GM12878 (cell line): ENCODE measurements around the gene SPG21. TPM values are rescaled to one million over a fixed set of nuclear protein-coding genes. Genes with fewer than 3 reads are reported as not detected.

Source experiments
- ATAC-seq: fragments of 200-7000 bp; cut with Tn5 transposase; 3 replicates; pipeline ENCODE4 v1.9.1; 2020; ENCODE audit warnings: mild to moderate bottlenecking, moderate library complexity
- BruUV-seq: library from RNA; stranded (reverse); fragments of 400-500 nt; replicated peaks from 2 replicates; lab custom pipeline; 2021; lab: Mats Ljungman, UMichigan
- CTCF ChIA-PET: fragments of 300-600 bp; sonication (Branson Sonifier 250); formaldehyde crosslinking; extraction: SDS; loops from one replicate; lab custom pipeline; 2021; ENCODE audit warnings: inconsistent platforms; lab: Yijun Ruan, JAX
- POLR2A ChIA-PET: fragments of 350-600 bp; formaldehyde crosslinking; extraction: SDS; loops from one replicate; lab custom pipeline; 2021; ENCODE audit warnings: inconsistent platforms; lab: Charles Lee
- RAD21 ChIA-PET: fragments of 300-600 bp; sonication (Branson Sonifier 250); formaldehyde crosslinking; loops from one replicate; lab custom pipeline; 2023; ENCODE audit warnings: antibody characterized with exemption; ENCODE audit not compliant: unreplicated experiment; lab: Charles Lee
- SMC1A ChIA-PET: fragments of 300-600 bp; sonication (Branson Sonifier 250); formaldehyde crosslinking; loops from one replicate; lab custom pipeline; 2023; ENCODE audit not compliant: unreplicated experiment, uncharacterized antibody; lab: Charles Lee
- DNase-seq: peaks from one replicate; pipeline ENCODE4 v3.0.0-alpha.2; 2011; ENCODE audit warnings: low read depth, low spot score
- FAIRE-seq: peaks from 3 replicates; lab custom pipeline; 2011; peaks lifted over from hg19 to GRCh38; lab: Jason Lieb, UNC
- H2AFZ ChIP-seq: 2 replicates; pipeline ENCODE4 v1.6.0; 2011; ENCODE audit warnings: low read depth, low read length, control low read depth; ENCODE audit not compliant: control insufficient read depth
- H3K27ac ChIP-seq: 2 replicates; pipeline ENCODE4 v1.5.1; 2011; ENCODE audit warnings: control low read depth; ENCODE audit not compliant: control insufficient read depth, insufficient read depth
- H3K27me3 ChIP-seq, 2 experiments: replicated peaks in 1 of 2; 2 replicates each; pipeline versions ENCODE4 v1.6.0 to v1.6.1; 2011; ENCODE audit warnings: low read length in 1 of 2; ENCODE audit not compliant: control insufficient read depth in 2 of 2, insufficient read depth in 2 of 2
- H3K36me3 ChIP-seq, 2 experiments: 2 replicates each; pipeline ENCODE4 v1.5.1; 2011; ENCODE audit warnings: low read length in 1 of 2; ENCODE audit not compliant: control insufficient read depth in 2 of 2, insufficient read depth in 2 of 2
- H3K4me1 ChIP-seq: 2 replicates; pipeline ENCODE4 v1.6.1; 2011; ENCODE audit warnings: mild to moderate bottlenecking, low read length, moderate library complexity, mixed read lengths; ENCODE audit not compliant: control insufficient read depth, insufficient read depth
- H3K4me2 ChIP-seq: 2 replicates; pipeline ENCODE4 v1.6.0; 2011; ENCODE audit warnings: control low read depth; ENCODE audit not compliant: control insufficient read depth, insufficient read depth
- H3K4me3 ChIP-seq: fragments of 200-600 bp; sonication (generic); 2 replicates; pipeline ENCODE4 v1.5.1; 2016
- H3K79me2 ChIP-seq: 2 replicates; pipeline ENCODE4 v1.6.0; 2011; ENCODE audit warnings: low read length; ENCODE audit not compliant: control insufficient read depth, insufficient read depth
- H3K9ac ChIP-seq: 2 replicates; pipeline ENCODE4 v1.8.0; 2011; ENCODE audit warnings: low read length, control low read depth, mixed read lengths; ENCODE audit not compliant: control insufficient read depth, insufficient read depth
- H3K9me3 ChIP-seq: replicated peaks from 3 replicates; pipeline ENCODE4 v1.5.1; 2011; ENCODE audit warnings: mild to moderate bottlenecking, low read length; ENCODE audit not compliant: control insufficient read depth, insufficient read depth
- H4K20me1 ChIP-seq: 2 replicates; pipeline ENCODE4 v1.6.0; 2011; ENCODE audit not compliant: control insufficient read depth, insufficient read depth
- CREB1 ChIP-seq: IDR thresholded peaks from 2 replicates; pipeline ENCODE4 v1.6.1; 2012; ENCODE audit warnings: low read depth, mild to moderate bottlenecking, inconsistent platforms
- CTCF ChIP-seq, 3 experiments: IDR thresholded peaks in 2 of 3; conservative IDR thresholded peaks in 1 of 3; 2 replicates each; pipeline ENCODE4 v1.5.1; 2011; ENCODE audit warnings: low read depth in 3 of 3, low read length in 3 of 3, mild to moderate bottlenecking in 3 of 3, control low read depth in 2 of 3, moderate library complexity in 2 of 3, inconsistent platforms in 1 of 3, mixed read lengths in 1 of 3; ENCODE audit not compliant: control insufficient read depth in 2 of 3, insufficient read depth in 1 of 3; ENCODE audit errors: extremely low read depth in 1 of 3
- E2F4 ChIP-seq: IDR thresholded peaks from 2 replicates; pipeline ENCODE4 v1.6.1; 2012; ENCODE audit warnings: low read depth, low read length, improper control_type of control experiment
- NRF1 ChIP-seq: conservative IDR thresholded peaks from 2 replicates; pipeline ENCODE4 v1.6.1; 2011; ENCODE audit warnings: mild to moderate bottlenecking, low read depth, low read length, improper control_type of control experiment
- RAD21 ChIP-seq: IDR thresholded peaks from 2 replicates; pipeline ENCODE4 v1.6.1; 2011; ENCODE audit warnings: mild to moderate bottlenecking, low read depth, low read length, moderate library complexity; ENCODE audit not compliant: insufficient read depth
- SMC3 ChIP-seq: IDR thresholded peaks from 2 replicates; pipeline ENCODE4 v1.6.1; 2011; ENCODE audit warnings: low read length, improper control_type of control experiment, borderline replicate concordance
- TAF1 ChIP-seq: IDR thresholded peaks from 2 replicates; pipeline ENCODE4 v1.6.1; 2011; ENCODE audit warnings: mild to moderate bottlenecking, low read depth, low read length, borderline replicate concordance
- WGBS: methylation state at CpG from one replicate; pipeline ENCODE4 v1.1.6; 2016; ENCODE audit warnings: low lambda C conversion rate; ENCODE audit not compliant: insufficient replicate concordance, insufficient coverage; ENCODE audit errors: missing lambda C conversion rate; 5-methylcytosine and 5-hydroxymethylcytosine counted together
- in situ Hi-C: fragments of 300-500 bp; cut with MboI; formaldehyde crosslinking; loops from 9 replicates; pipeline ENCODE4 v1.14.3; 2018; ENCODE audit warnings: mixed read lengths
- intact Hi-C: fragments of 100-400 bp; cut with micrococcal nuclease; formaldehyde crosslinking; loops from one replicate; pipeline ENCODE4 v1.14.2; 2022; ENCODE audit not compliant: unreplicated experiment
- polyA plus RNA-seq, 11 experiments: library from polyadenylated mRNA; depleted of rRNA in 4 of 11; unstranded in 6 of 11; stranded (reverse) in 5 of 11; fragments of >200 nt; fragmentation: Nextera tagmentation in 4 of 11; fragmentation: Illumina TruSeq in 1 of 11; extraction: Ambion mirVana in 4 of 11; extraction: Trizol in 1 of 11; gene quantifications; 1 replicate in 1 of 11; 2 replicates in 10 of 11; pipeline versions ENCODE4 v1.2.1 to v1.2.3, GENCODE V29; 2011 to 2016; ENCODE audit warnings: inconsistent platforms in 2 of 11, missing spikeins in 2 of 11, low read depth in 1 of 11
- total RNA-seq, 4 experiments: library from RNA; depleted of rRNA in 3 of 4; stranded (reverse); fragments of >200 nt in 3 of 4; fragmentation: Illumina TruSeq in 1 of 4; extraction: Trizol in 1 of 4; gene quantifications; 2 replicates each; pipeline versions ENCODE4 v1.2.1 to v1.2.3, GENCODE V29; 2013 to 2021

The SPG21 gene
- total and polyA plus RNA-seq, 10 of the 15 experiments (the other 5 are each of a cell fraction or from before 2014, with no cell fraction given): 25.5 to 116 (median 68.0) TPM

GRCh38 chr15:65008983-65009382 lies 19.3 kb upstream of the SPG21 start:
- H2AFZ ChIP-seq: no peak overlapping the region
- no peaks in the 10 kb centered on the region for H4K20me1 ChIP-seq
- WGBS: 67% methylated on average over 2 of the region's 2 CpGs
- peaks cover 1% of the 10 kb centered on the region; the same call in 2 of the 3 replicates for H3K9me3 ChIP-seq
- no peak overlapping the region for H3K9ac ChIP-seq
- ATAC-seq: peak; percentile 56; the same call in 2 of the 3 replicates
- H3K4me2 ChIP-seq: no peak overlapping the region
- POLR2A ChIA-PET: interaction anchor here (0.6 kb wide), 3 partner anchors 13 to 817 kb away, joined by 3 to 8 read pairs (median 3); no protein-coding TSS in a partner anchor
- TF ChIP-seq CTCF (IDR thresholded peaks at IDR 0.05 in 2 of 3, conservative IDR thresholded peaks at IDR 0.05 in 1 of 3; ENCODE audit: control insufficient read depth in 2 of 3, extremely low read depth in 1 of 3, insufficient read depth in 1 of 3, low read depth in 3 of 3, low read length in 3 of 3): peak in 2 of 3 experiments; percentile 23 to 46; a peak in 3 of 6 replicates
- no peak for TF ChIP-seq CREB1
- peak; percentile 36; the same call in 1 of the 2 replicates for TF ChIP-seq SMC3
- peak; percentile 50 for TF ChIP-seq RAD21
- TF ChIP-seq NRF1: no peak
- no peak for TF ChIP-seq E2F4
- TF ChIP-seq TAF1: no peak
- TF ChIP-seq, all 136 proteins: peak for 3
- in situ Hi-C loops: no loop called here
- ChIA-PET RAD21 (interaction anchor here (0.7 to 2.2 kb wide), 16 partner anchors 12 to 281 kb away, joined by 3 to 10 read pairs (median 4); partner anchors contain the start of gene SPG21), CTCF (interaction anchor here (0.7 to 2.4 kb wide), 25 partner anchors 9 to 281 kb away, joined by 3 to 16 read pairs (median 4); no protein-coding TSS in a partner anchor), SMC1A (interaction anchor here (0.7 to 3.9 kb wide), 20 partner anchors 9 to 281 kb away, joined by 3 to 19 read pairs (median 4); no protein-coding TSS in a partner anchor)
- FAIRE-seq (no peak), DNase-seq (no peak)
- no peak overlapping the region for H3K27ac ChIP-seq
- no peak overlapping the region for H3K4me3 ChIP-seq
- intact Hi-C loops: no loop called here
- H3K27me3 ChIP-seq: no peaks in the 10 kb centered on the region
- no peaks in the 10 kb centered on the region for H3K4me1 ChIP-seq
- H3K79me2 ChIP-seq: no peaks in the 10 kb centered on the region
- peaks cover 0 to 10% of the 10 kb centered on the region in 2 experiments; a peak in 3 of 4 replicates for H3K36me3 ChIP-seq
- no TSS peak for BruUV-seq
